ENCODE results near the gene STARD3NL.
A peak's percentile ranks its signal among the peaks of the same experiment; 100 is the strongest.

Gene STARD3NL

DNA sequence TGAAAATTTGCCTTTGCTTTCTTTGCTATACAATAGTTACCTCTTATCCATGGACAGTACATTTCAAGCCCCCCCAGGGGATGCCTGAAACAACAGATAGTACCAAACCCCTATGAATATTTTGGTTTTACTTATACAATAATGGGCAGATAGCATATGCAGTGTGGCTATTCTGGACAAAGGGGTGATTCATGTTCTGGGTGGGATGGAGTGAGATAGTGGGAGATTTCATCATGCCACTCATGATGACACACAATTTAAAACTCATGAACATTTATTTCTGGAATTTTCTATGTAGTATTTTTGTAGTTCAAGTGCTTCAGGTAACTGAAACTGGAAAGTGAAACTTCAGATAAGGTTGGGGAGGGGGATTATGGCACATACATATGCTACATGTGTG, 12.0 kb downstream of the STARD3NL start:
- peaks cover 3% of the 10 kb centered on the region; the same call in 1 of the 2 replicates for H3K4me1 ChIP-seq
- H3K9me3 ChIP-seq, result no peaks in the 10 kb centered on the region
- in situ Hi-C loops (cut with MboI; ENCODE audit: low sequenced_read_pairs), result no loop called here
- no peaks in the 10 kb centered on the region for H3K27me3 ChIP-seq (ENCODE audit: low read depth)
- no peak for DNase-seq (ENCODE audit: low spot score in 2 of 2)
- H3K4me3 ChIP-seq, result no peak overlapping the region
- H3K36me3 ChIP-seq (replicated peaks), result no peaks in the 10 kb centered on the region

DNA sequence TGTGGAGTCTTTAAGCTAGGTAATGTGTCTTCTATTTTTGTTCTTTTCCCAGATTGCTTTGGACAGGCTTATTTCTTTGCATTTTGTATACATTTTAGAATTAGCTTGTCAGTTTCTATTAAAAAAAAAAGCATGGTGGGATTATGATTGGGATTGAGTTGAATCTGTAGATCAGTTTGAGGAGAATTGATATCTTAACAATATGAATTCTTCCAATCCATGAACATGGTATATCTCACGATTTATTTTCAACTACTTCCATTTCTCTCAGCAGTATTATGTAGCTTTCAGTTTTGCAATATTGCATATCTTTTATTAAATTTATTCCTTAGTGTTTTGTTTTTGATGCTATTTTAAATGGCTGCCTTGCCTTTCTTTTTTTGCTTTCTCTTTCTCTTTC, 13.7 kb downstream of the STARD3NL start:
- Histone ChIP-seq H3K36me3 (replicated peaks) (no peaks in the 10 kb centered on the region), H3K4me1 (peaks cover 3% of the 10 kb centered on the region; the same call in 1 of the 2 replicates), H3K9me3 (no peaks in the 10 kb centered on the region), H3K4me3 (no peak overlapping the region), H3K27me3 (ENCODE audit: low read depth) (no peaks in the 10 kb centered on the region)
- no peak for DNase-seq (ENCODE audit: low spot score in 2 of 2)
- in situ Hi-C loops (cut with MboI; ENCODE audit: low sequenced_read_pairs), result no loop called here

DNA sequence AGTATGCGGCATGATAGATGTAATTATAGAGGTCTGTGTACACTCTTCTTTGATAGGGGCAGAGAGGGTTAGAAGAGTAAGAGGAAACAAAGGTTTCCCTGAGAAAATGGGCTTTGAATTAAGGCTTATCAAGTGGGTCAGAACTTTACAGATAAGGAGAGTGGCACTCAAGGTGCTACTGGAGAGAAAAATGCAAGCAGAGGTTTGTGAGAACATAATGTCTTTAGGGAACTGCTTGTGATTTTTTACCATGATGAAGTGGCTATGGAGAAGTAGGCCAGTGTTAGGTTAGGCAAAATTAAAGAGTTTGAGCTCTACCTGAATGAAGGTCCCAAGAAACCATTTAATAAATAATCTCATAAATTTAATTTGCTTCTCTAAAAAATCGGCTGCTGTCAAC, 14.3 kb downstream of the STARD3NL start:
- Histone ChIP-seq H3K36me3 (replicated peaks) (no peaks in the 10 kb centered on the region), H3K4me1 (peaks cover 3% of the 10 kb centered on the region; the same call in 1 of the 2 replicates), H3K9me3 (no peaks in the 10 kb centered on the region), H3K27me3 (ENCODE audit: low read depth) (no peaks in the 10 kb centered on the region), H3K4me3 (no peak overlapping the region)
- in situ Hi-C loops (cut with MboI; ENCODE audit: low sequenced_read_pairs), result no loop called here
- DNase-seq (ENCODE audit: low spot score in 2 of 2), result no peak

DNA sequence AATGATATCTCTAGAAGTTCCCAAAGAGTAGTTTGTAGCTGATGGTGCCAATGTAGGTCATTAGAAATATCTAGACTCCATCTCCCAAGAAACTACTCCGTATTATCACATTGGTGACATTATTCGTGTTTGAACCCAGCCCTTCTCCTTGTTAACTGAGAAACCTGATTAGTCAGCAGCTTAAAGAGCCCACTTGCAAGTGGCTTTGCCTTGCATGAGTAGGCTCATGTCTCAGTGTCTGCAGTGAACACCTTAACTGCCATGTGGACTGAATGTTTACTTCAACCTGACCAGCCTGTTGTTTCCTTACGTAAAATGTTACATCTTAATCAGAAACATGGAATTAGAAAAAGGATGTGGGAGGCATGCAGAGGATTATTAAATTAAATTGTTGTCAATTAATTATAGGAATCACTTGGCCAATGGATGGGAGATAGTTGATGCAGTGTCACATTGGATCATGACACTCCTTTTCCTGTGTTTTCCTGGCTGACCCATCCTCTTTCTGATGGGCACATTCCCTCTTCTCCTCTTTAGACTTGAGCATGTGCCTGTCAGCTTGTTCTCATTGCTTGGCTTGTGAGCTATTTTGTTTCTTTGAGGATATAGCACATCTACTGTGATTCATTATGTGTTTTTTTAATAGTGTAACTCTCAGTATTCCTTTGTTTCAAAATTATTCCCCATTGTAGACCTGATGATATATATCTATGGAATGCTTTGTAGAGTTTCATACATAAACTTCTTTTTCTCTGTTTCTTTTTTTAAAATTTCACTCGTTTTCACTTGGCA, 18.0 kb downstream of the STARD3NL start:
- Histone ChIP-seq H3K27me3 (ENCODE audit: low read depth) (no peaks in the 10 kb centered on the region), H3K9me3 (no peaks in the 10 kb centered on the region), H3K4me1 (no peaks in the 10 kb centered on the region), H3K36me3 (replicated peaks) (no peaks in the 10 kb centered on the region), H3K4me3 (no peak overlapping the region)
- in situ Hi-C loops (cut with MboI; ENCODE audit: low sequenced_read_pairs), result no loop called here
- no peak for DNase-seq (ENCODE audit: low spot score in 2 of 2)

DNA sequence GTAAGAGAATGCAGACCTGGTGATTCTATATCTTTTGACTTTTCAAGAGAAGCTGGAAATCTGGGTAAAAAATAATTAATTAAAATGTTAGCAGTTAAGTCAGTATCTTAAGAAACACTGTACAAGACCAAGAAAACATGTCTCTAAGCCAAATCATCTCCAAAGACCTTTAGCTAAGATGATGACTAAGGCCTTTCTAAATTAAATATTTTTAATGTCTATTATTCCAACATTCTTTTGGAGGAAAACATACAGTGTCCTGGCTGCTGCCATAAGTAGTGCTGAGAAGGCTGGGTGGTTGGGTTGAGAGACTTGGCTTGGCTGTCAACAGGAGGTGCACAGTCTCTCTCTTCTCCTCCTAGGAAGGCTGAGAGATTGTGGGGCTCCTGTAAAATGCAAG, 20.3 kb downstream of the STARD3NL start:
- no peak for DNase-seq (ENCODE audit: low spot score in 2 of 2)
- no peaks in the 10 kb centered on the region for H3K27me3 ChIP-seq (ENCODE audit: low read depth)
- in situ Hi-C loops (cut with MboI; ENCODE audit: low sequenced_read_pairs), result no loop called here
- no peaks in the 10 kb centered on the region for H3K9me3 ChIP-seq
- H3K36me3 ChIP-seq (replicated peaks), result peaks cover 4% of the 10 kb centered on the region; the same call in 1 of the 2 replicates
- H3K4me1 ChIP-seq, result no peaks in the 10 kb centered on the region
- H3K4me3 ChIP-seq, result no peak overlapping the region

DNA sequence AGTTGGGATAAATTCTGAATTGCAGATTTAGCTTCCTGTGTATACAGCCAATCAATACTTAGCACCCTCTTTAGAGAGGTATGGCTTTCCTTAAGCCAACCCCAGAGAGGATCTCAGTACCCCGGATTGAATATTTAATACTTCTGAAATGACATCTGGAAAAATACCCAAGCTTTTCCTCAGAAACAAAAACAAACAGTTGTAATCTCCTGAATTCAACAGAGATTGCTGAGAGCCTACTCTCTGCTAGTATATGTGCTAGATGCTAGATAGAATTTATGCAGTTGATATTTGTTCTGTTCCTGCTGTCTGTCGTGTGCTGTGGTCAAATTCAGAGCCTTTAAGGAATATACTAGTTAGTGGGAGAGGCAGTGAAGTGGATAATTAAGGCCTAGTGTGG, 21.1 kb downstream of the STARD3NL start:
- no peak for DNase-seq (ENCODE audit: low spot score in 2 of 2)
- in situ Hi-C loops (cut with MboI; ENCODE audit: low sequenced_read_pairs), result no loop called here
- no peaks in the 10 kb centered on the region for H3K4me1 ChIP-seq

DNA sequence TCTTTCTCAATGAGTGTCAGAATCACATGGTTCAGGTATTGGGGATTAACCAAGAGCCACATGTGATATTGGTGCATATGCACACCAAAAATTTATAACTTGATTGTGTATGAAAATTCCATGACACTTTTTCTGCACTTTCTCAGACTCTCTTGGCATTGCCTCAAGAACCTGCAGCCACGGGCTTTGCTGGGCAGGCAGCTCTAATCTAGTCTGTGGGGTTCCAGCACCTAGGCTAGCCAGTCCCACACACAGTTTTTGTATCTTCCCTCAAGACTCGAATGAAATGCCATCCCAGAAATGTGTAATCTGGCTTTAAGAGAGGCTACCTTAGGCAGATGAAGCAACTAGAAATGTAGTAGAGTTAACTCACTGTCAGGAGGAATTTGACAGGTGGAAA, 21.7 kb downstream of the STARD3NL start:
- no peaks in the 10 kb centered on the region for H3K9me3 ChIP-seq
- H3K4me1 ChIP-seq, result no peaks in the 10 kb centered on the region
- DNase-seq (ENCODE audit: low spot score in 2 of 2), result no peak
- H3K27me3 ChIP-seq (ENCODE audit: low read depth), result no peaks in the 10 kb centered on the region
- peaks cover 4% of the 10 kb centered on the region; the same call in 1 of the 2 replicates for H3K36me3 ChIP-seq (replicated peaks)
- in situ Hi-C loops (cut with MboI; ENCODE audit: low sequenced_read_pairs), result no loop called here
- H3K4me3 ChIP-seq, result no peak overlapping the region

More for the DNA sequence above, 21.1 kb downstream of the STARD3NL start:
- no peak overlapping the region for H3K4me3 ChIP-seq
- no peaks in the 10 kb centered on the region for H3K27me3 ChIP-seq (ENCODE audit: low read depth)
- peaks cover 4% of the 10 kb centered on the region; the same call in 1 of the 2 replicates for H3K36me3 ChIP-seq (replicated peaks)
- H3K9me3 ChIP-seq, result no peaks in the 10 kb centered on the region

DNA sequence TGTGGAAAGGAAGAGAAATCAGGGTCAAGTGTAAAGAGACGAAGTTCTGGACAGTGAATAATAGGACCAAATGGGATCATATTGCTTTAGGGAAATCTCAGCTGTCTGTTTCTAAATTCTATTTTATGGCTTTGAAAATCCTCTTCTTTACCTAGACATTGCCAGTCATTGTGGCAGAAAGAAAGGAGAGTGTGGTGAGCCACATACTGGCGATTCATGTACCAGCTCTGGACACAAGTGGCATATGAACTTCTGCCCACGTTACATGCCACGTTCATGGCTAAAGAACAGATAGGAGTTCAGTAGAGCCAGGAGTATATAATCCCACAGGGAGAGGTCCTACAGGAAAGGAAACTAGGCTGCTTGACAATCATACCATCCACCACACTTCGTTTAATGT, 28.0 kb downstream of the STARD3NL start:
- Histone ChIP-seq H3K36me3 (replicated peaks) (peaks cover 7% of the 10 kb centered on the region), H3K9me3 (no peaks in the 10 kb centered on the region), H3K27me3 (ENCODE audit: low read depth) (no peaks in the 10 kb centered on the region), H3K4me1 (no peaks in the 10 kb centered on the region), H3K4me3 (no peak overlapping the region)
- in situ Hi-C loops (cut with MboI; ENCODE audit: low sequenced_read_pairs), result no loop called here
- DNase-seq (ENCODE audit: low spot score in 2 of 2), result no peak

DNA sequence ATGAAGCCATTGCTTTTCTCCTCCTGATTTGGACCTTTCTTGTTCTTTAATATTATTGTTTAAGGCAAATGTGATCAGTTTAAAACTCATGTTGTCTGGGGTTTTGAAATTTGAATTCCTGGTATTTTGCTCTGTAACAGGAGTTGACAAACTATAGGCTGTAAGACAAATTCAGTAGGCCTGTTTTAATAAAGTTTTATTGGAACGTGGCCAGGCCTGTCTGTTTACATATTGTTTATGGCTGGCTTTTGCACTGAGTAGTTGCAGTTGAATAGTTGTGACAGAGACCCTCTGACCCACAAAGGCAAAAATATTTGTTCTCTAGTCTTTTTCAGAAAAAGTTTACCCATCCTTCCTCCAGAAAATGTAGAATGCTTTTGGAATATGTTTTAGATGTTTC, 29.8 kb downstream of the STARD3NL start:
- in situ Hi-C loops (cut with MboI; ENCODE audit: low sequenced_read_pairs), result no loop called here
- Histone ChIP-seq H3K4me3 (no peak overlapping the region), H3K27me3 (ENCODE audit: low read depth) (no peaks in the 10 kb centered on the region), H3K9me3 (no peaks in the 10 kb centered on the region), H3K4me1 (peaks cover 3% of the 10 kb centered on the region), H3K36me3 (replicated peaks) (peaks cover 6% of the 10 kb centered on the region)
- no peak for DNase-seq (ENCODE audit: low spot score in 2 of 2)

DNA sequence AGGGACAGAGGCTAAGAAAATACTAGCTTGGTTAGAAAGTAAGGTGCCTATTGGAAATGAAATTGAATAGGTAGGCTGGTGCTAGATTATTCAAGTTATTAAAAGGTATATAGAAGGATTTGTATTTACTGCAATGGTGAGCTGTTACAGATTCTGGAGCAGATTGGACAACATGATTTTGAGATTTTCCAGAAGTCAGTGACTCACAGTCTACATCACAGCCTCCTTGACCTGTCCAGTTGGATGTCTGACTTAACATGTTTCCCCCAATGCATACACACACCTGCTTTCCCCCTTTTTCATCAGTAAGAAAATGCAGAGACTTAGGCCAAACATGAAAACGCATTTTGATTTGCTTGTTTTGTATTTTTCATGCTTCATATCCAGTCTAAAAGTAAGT, 33.4 kb downstream of the STARD3NL start:
- DNase-seq (ENCODE audit: low spot score in 2 of 2), result no peak
- in situ Hi-C loops (cut with MboI; ENCODE audit: low sequenced_read_pairs), result no loop called here

DNA sequence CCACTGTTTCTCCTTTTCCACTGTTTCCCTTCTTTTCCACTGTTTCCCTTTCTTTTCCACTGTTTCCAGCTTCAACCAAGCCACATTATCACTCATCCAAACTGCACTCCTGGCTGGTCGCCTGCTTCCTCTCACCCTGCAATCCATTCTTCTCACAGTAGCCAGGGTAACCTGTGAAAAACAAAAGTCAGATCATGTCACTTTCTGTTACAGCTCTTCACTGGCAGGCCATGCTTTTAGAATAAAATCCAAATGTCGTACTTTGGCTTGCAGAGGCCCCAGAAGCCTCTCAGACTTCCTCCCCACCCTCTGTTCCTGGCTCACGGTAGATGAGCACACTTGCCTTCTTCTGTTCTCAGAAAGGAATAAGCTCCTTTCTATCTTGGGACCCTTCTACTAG, 33.9 kb downstream of the STARD3NL start:
- in situ Hi-C loops (cut with MboI; ENCODE audit: low sequenced_read_pairs), result no loop called here
- H3K36me3 ChIP-seq (replicated peaks), result peaks cover 17% of the 10 kb centered on the region

More for the DNA sequence above, 33.4 kb downstream of the STARD3NL start:
- Histone ChIP-seq H3K9me3 (no peaks in the 10 kb centered on the region), H3K27me3 (ENCODE audit: low read depth) (no peaks in the 10 kb centered on the region), H3K4me1 (peaks cover 17% of the 10 kb centered on the region), H3K4me3 (no peak overlapping the region), H3K36me3 (replicated peaks) (peaks cover 13% of the 10 kb centered on the region)

DNA sequence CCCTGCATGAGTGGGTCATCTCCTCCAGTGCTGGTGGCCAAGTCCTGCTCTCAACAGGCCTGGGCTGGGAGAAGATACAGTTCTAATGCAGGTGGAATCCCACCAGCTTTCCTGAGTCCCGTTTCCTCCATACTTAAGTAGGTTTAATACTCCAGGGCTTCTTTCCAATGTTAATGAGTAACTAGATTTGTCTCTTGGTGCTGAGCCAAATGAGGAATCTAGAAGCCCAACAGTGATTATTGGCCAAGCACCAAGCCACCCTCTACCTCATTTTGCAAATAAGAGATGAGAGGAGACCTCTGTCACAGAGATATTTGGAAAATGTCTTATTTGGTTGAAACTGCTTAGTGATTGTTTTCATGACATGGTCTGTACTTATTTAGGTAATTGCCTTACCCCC, 37.1 kb downstream of the STARD3NL start:
- no peaks in the 10 kb centered on the region for H3K9me3 ChIP-seq
- no peak for DNase-seq (ENCODE audit: low spot score in 2 of 2)
- in situ Hi-C loops (cut with MboI; ENCODE audit: low sequenced_read_pairs), result no loop called here
- no peaks in the 10 kb centered on the region for H3K27me3 ChIP-seq (ENCODE audit: low read depth)
- peaks cover 17% of the 10 kb centered on the region for H3K4me1 ChIP-seq
- peaks cover 20% of the 10 kb centered on the region for H3K36me3 ChIP-seq (replicated peaks)
- no peak overlapping the region for H3K4me3 ChIP-seq

More for the DNA sequence above, 33.9 kb downstream of the STARD3NL start:
- H3K4me1 ChIP-seq, result peaks cover 17% of the 10 kb centered on the region
- no peak for DNase-seq (ENCODE audit: low spot score in 2 of 2)
- no peaks in the 10 kb centered on the region for H3K9me3 ChIP-seq
- no peak overlapping the region for H3K4me3 ChIP-seq
- H3K27me3 ChIP-seq (ENCODE audit: low read depth), result no peaks in the 10 kb centered on the region

DNA sequence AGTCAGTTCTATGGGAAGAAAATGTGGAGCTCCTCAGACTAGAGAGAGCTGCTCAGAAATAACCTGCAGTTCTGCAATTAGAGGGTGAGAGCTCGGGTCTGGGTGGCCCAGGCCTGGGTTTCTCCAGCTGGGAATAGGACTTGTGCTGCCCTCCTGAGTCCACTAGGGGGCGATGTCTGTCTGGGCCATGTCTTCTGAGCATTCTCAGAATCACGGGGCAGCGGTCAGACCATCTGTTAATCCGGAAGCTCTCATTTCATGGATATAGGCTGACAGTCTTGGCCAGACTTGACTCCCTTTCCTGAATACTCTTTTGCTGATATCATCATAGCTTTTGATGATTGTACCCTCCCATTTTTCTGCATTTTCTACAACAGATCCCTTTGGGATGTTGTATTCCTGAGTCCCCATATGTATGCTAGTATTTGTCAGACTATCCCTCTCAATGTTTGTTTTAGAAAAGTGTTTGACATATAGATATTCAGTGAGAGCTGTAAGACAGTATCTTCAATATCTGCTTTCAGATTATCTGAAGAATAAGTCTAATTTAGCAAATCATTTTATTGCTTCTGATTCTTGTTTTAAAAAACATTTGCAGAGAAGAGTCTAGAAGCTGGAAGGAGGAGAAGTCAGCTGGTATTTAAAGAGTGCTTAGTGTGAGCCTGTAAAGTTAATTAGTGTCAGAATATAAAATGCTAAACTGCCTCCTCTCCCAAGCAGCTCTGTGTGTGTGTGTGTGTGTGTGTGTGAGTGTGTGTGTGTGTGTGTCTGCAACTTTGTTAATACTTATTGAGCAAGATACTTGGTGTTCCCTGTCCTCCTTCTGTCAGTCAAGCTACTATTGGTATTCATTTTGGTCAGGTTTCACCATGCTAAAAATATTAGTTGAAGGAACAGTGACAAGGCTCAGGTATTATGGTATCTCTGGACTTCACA, 38.0 kb downstream of the STARD3NL start:
- H3K36me3 ChIP-seq (replicated peaks), result peaks cover 20% of the 10 kb centered on the region
- no peaks in the 10 kb centered on the region for H3K27me3 ChIP-seq (ENCODE audit: low read depth)
- H3K4me1 ChIP-seq, result peaks cover 17% of the 10 kb centered on the region
- DNase-seq (ENCODE audit: low spot score in 2 of 2), result peak; percentile 59 to 85
- in situ Hi-C loops (cut with MboI; ENCODE audit: low sequenced_read_pairs), result no loop called here
- no peaks in the 10 kb centered on the region for H3K9me3 ChIP-seq
- no peak overlapping the region for H3K4me3 ChIP-seq

DNA sequence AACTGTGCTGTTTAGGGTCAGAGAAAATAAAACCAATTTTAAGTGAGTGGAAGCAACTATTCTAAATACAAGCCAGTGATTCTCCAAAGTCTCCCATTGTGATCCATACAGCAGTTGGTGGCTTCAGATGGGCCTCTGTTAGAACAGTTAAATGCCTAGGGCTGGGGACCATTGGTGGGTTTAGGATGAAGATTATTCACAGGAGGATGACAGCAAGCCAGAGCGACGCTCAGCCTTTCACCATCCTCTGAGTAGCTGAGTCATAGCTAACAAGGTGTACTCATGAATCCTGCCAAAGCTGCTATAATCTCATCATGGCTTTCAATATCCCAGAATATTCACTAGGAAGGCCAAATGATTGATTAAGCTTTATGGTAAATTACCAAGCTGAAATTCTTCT, 39.6 kb downstream of the STARD3NL start:
- Histone ChIP-seq H3K4me1 (peaks cover 15% of the 10 kb centered on the region), H3K27me3 (ENCODE audit: low read depth) (no peaks in the 10 kb centered on the region), H3K36me3 (replicated peaks) (peaks cover 19% of the 10 kb centered on the region), H3K9me3 (no peaks in the 10 kb centered on the region), H3K4me3 (no peak overlapping the region)
- in situ Hi-C loops (cut with MboI; ENCODE audit: low sequenced_read_pairs), result no loop called here
- DNase-seq (ENCODE audit: low spot score in 2 of 2), result no peak

Measured in HAP-1 (cell line).